Cardiac fibroblast (primary cell): ENCODE data around the gene FXN.

Experiments used
- DNase-seq, 2 donors: peaks; one replicate each; pipeline versions ENCODE4 v3.0.0 to v3.0.0-alpha.2; 2010; ENCODE audit warnings: low read depth in 2 of 2
- H3K4me3 ChIP-seq, 2 donors: replicated peaks in 1 of 2; 1 replicate in 1 of 2; 2 replicates in 1 of 2; pipeline ENCODE4 v1.5.1; 2011; ENCODE audit warnings: low read depth in 2 of 2, low read length in 2 of 2, mild to moderate bottlenecking in 2 of 2, moderate library complexity in 1 of 2
- TF ChIP-seq, protein P1 (sequence below): IDR thresholded peaks from one replicate; pipeline ENCODE4 v1.5.1; 2011; ENCODE audit warnings: low read depth, mild to moderate bottlenecking, low read length, inconsistent platforms

Gene FXN

DNA sequence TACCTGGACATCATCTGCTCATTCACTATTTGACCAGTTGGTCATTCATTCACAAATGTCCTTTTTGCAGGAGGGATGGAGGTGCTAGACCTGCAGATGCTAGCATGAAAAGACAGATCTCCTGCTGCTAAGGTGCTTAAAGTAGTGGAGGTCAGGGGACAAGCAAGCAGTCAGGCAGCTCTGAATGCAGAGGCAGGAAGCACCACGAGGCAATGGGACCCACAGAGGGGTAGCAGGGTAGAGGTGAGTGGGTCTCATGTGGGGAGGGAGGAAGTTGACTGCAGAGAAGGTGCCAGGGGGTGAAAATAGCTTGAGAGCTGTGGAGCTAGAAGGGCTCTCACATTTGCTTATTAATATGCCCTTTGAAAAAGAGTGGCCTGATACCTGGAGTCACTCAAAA, 25.2 kb downstream of the FXN start:
- TF ChIP-seq, protein P1, sequence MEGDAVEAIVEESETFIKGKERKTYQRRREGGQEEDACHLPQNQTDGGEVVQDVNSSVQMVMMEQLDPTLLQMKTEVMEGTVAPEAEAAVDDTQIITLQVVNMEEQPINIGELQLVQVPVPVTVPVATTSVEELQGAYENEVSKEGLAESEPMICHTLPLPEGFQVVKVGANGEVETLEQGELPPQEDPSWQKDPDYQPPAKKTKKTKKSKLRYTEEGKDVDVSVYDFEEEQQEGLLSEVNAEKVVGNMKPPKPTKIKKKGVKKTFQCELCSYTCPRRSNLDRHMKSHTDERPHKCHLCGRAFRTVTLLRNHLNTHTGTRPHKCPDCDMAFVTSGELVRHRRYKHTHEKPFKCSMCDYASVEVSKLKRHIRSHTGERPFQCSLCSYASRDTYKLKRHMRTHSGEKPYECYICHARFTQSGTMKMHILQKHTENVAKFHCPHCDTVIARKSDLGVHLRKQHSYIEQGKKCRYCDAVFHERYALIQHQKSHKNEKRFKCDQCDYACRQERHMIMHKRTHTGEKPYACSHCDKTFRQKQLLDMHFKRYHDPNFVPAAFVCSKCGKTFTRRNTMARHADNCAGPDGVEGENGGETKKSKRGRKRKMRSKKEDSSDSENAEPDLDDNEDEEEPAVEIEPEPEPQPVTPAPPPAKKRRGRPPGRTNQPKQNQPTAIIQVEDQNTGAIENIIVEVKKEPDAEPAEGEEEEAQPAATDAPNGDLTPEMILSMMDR: no peak
- no peak overlapping the region for H3K4me3 ChIP-seq
- DNase-seq: no peak

DNA sequence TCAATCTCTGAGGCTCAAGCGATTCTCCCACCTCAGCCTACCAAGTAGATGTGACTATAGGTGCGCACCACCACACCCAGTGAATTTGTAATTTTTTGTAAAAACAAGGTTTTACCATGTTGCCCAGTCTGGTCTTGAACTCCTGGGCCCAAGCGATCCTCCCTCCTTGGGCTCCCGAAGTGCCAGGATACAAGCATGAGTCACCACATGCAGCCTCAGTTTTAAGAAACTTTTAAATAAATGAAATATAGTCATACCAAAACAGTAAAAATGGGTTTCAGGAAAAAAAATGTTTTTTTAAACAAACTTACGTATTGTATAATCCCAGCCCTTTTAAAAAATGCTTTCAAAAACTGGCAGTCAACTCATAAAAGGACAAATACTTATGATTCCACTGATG, 26.6 kb downstream of the FXN start:
- DNase-seq: no peak
- TF ChIP-seq, protein P1: no peak
- H3K4me3 ChIP-seq: no peak overlapping the region

DNA sequence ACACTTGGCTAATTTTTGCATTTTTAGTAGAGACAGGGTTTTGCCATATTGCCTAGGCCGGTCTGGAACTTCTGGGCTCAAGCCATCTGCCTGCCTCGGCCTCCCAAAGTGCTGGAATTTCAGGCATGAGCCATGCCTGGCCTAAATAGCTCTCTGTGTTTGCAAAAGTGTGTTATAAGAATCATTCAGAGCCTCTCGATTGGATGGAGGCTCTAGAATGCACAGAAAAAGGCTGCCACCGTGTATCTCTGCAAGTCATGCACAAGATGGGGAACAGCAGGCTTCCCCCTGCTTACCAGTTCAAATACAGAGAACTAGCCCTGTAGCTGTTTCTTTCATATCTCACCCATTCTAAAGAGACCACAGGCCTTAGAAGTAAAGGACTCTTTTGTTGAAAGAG, 28.3 kb downstream of the FXN start:
- no peak overlapping the region for H3K4me3 ChIP-seq
- DNase-seq: no peak

DNA sequence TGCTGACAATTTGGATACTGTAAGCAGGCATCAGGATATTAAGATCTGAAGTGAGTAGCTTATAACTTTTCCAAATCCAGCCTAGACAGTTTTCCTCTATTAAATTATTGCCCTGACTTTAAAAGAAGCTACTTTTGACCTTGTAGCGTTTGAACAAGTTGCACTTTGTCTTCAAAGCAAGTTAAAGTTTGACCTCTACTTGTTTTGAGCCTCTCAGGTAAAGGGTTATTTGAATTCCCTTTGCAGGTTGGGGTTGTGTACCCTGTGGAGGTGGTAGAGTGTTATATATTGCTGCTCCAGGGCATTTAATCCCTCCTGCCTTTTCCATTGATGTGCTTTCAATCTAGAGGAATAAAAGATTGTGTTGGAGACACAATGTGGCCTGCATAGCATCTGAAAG, 30.1 kb downstream of the FXN start:
- DNase-seq: no peak
- no peak overlapping the region for H3K4me3 ChIP-seq
- TF ChIP-seq, protein P1: no peak

More for the DNA sequence above, 28.3 kb downstream of the FXN start:
- TF ChIP-seq, protein P1: no peak

DNA sequence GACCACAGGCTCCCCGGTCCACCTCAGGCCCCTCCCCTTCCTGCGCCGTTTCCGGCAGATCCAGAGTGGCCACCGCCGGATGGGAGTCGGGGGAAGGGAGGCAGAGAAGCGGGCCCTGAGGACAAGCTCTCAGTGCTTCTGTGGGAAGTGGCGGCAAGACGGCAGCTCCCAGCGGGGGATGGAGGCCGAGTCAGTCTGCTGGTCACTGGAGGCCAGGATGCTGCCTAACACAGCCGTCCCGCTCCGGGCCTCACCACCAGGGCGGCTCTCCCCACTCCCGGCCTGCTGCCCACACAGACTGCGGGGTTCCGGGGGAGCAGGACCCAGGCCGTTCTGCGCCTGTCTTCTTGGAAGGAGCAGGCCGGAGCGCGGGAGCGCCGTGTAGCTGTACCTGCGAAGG, 31.4 kb downstream of the FXN start:
- TF ChIP-seq, protein P1: no peak
- no peak overlapping the region for H3K4me3 ChIP-seq
- no peak for DNase-seq

DNA sequence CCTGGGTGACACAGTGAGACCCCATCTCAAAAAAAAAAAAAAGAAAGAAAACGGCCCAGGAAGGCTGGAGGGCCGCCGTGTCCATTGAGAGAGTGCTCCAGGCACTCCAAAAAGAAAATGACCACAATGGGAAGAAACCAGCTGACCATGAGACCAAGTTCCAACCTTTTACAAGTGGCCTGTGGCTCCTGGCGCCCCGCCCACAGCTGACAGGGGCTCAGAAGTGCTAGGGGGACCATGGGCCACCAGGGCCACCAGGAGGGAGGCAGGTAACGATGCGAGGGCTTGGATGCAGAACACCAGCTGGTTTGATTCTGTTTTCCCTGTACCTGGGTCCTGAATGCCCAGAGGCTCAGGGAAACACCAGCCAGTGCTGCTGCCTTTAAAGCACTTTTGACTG, 34.6 kb downstream of the FXN start:
- H3K4me3 ChIP-seq: no peak overlapping the region
- TF ChIP-seq, protein P1: no peak
- DNase-seq: no peak

DNA sequence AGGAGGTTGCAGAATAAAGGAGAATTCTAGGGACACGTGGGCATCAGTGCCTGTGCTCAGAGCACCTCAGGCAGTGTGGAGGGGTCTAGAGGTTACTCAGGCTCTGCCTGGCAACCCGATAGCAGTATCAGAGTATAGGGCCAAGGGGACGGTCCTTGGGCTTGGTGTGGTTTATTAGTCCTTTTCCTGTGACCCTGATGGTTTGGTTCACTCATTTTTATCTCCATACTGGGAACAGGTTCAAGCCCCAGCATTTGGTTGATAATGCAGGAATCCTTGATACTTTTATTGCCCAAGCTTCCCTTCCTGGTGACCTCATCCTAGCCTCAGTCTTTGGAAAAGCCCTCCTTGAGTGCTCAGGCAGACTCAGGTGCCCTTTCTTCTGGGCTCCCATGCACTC, 35.5 kb downstream of the FXN start:
- no peak overlapping the region for H3K4me3 ChIP-seq
- TF ChIP-seq, protein P1: no peak
- DNase-seq: peak in 1 of 2 donors; percentile 40
